SK-N-SH treated with all-trans-retinoic acid at 6 μM for 48 hours (cell line): ENCODE results near the gene ACSBG1.

ENCODE experiments used
- ARNTL ChIP-seq: fragments of 450-650 bp; formaldehyde crosslinking; IDR thresholded peaks from 2 replicates; pipeline ENCODE4 v1.5.0; 2020; ENCODE audit warnings: low read depth, mild to moderate bottlenecking, moderate library complexity, borderline replicate concordance
- GLIS3 ChIP-seq: fragments of 250-450 bp; sonication (Bioruptor Pico); IDR thresholded peaks from 2 replicates; pipeline ENCODE4 v1.5.0; 2020; ENCODE audit warnings: mild to moderate bottlenecking, moderate library complexity
- SNAI2 ChIP-seq: fragments of 250-450 bp; sonication (Bioruptor Pico); IDR thresholded peaks from 2 replicates; pipeline ENCODE4 v1.5.0; 2020; ENCODE audit warnings: mild to moderate bottlenecking, moderate library complexity
- TOX ChIP-seq: fragments of 250-450 bp; sonication (Bioruptor Pico); IDR thresholded peaks from 2 replicates; pipeline ENCODE4 v1.8.0; 2021; ENCODE audit warnings: mild to moderate bottlenecking, moderate library complexity, borderline replicate concordance
- ZC3H10 ChIP-seq: fragments of 250-450 bp; sonication (Bioruptor Pico); IDR thresholded peaks from 2 replicates; pipeline ENCODE4 v1.5.1; 2021; ENCODE audit warnings: mild to moderate bottlenecking, moderate library complexity
- ZFP3 ChIP-seq: fragments of 250-450 bp; sonication (Bioruptor Pico); IDR thresholded peaks from 2 replicates; pipeline ENCODE4 v1.5.0; 2020; ENCODE audit warnings: mild to moderate bottlenecking, moderate library complexity
- TF ChIP-seq, protein P1 (sequence below): fragments of 250-450 bp; sonication (Bioruptor Pico); IDR thresholded peaks from 2 replicates; pipeline ENCODE4 v1.8.0; 2020; ENCODE audit warnings: mild to moderate bottlenecking, moderate library complexity, borderline replicate concordance
- TF ChIP-seq, protein P2 (sequence below): fragments of 250-450 bp; sonication (Bioruptor Pico); IDR thresholded peaks from 2 replicates; pipeline ENCODE4 v1.5.1; 2020; ENCODE audit warnings: low read depth, mild to moderate bottlenecking, moderate library complexity

DNA sequence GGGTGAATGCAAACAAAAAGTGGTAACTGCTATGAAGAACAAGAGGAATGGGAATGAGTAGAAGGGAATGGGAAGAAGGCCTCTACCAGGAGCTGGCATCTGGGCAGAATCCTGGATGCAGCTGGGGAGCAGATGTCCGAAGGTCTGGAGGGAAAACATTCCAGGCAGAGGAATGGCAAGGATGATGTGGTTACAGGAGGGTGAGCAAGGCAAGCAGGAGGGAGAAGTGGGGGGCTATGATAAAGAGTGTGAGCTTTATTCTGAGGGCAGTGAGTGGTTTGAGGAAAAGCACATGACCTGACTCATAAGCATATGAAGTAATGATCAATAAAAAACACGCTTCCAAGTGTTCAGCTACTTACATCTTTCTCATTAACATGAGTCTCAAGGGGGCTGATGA is 48.0 kb upstream of the ACSBG1 start:
- TF ChIP-seq ARNTL (CRISPR knock-in tag), result no peak
- TF ChIP-seq, protein P1, sequence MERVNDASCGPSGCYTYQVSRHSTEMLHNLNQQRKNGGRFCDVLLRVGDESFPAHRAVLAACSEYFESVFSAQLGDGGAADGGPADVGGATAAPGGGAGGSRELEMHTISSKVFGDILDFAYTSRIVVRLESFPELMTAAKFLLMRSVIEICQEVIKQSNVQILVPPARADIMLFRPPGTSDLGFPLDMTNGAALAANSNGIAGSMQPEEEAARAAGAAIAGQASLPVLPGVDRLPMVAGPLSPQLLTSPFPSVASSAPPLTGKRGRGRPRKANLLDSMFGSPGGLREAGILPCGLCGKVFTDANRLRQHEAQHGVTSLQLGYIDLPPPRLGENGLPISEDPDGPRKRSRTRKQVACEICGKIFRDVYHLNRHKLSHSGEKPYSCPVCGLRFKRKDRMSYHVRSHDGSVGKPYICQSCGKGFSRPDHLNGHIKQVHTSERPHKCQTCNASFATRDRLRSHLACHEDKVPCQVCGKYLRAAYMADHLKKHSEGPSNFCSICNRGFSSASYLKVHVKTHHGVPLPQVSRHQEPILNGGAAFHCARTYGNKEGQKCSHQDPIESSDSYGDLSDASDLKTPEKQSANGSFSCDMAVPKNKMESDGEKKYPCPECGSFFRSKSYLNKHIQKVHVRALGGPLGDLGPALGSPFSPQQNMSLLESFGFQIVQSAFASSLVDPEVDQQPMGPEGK (CRISPR knock-in tag), result no peak
- TF ChIP-seq TOX (CRISPR knock-in tag), result no peak
- TF ChIP-seq ZFP3 (CRISPR knock-in tag), result no peak
- no peak for TF ChIP-seq SNAI2 (CRISPR knock-in tag)
- TF ChIP-seq GLIS3 (CRISPR knock-in tag), result no peak
- TF ChIP-seq ZC3H10 (CRISPR knock-in tag), result no peak
- TF ChIP-seq, protein P2, sequence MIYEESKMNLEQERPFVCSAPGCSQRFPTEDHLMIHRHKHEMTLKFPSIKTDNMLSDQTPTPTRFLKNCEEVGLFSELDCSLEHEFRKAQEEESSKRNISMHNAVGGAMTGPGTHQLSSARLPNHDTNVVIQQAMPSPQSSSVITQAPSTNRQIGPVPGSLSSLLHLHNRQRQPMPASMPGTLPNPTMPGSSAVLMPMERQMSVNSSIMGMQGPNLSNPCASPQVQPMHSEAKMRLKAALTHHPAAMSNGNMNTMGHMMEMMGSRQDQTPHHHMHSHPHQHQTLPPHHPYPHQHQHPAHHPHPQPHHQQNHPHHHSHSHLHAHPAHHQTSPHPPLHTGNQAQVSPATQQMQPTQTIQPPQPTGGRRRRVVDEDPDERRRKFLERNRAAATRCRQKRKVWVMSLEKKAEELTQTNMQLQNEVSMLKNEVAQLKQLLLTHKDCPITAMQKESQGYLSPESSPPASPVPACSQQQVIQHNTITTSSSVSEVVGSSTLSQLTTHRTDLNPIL (CRISPR knock-in tag), result no peak
